Measurements from ENCODE around the gene FOXP1.

DNA sequence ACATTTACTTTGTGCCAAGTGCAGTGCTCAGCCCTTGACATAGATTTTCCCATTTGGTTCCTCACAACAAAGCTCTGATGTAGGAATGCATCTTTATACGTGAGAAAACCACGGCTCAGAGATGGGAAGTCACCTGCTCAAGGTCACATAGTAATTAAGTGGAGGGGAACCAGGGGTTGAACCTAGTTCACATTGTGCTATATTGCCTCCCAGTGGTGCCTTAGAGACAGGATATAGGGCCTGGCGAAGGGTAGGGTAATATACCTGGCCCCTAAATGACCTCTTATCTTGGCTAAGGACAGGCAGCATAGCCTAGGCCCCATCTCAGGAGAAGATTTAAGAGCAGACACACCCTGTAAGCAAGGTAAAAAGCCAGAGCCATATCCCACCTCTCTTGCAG is 71.5 kb downstream of the FOXP1 start:
- no peak for TF ChIP-seq TAF1 (IDR thresholded peaks at IDR 0.05; ENCODE audit: borderline replicate concordance, low read depth, low read length)
- no peak for TF ChIP-seq POLR2AphosphoS5 (IDR thresholded peaks at IDR 0.05; ENCODE audit: low read depth, low read length)
- TF ChIP-seq POLR2A (IDR thresholded peaks at IDR 0.05; ENCODE audit: low read depth, low read length) = no peak

All from GM12892 (cell line).